T-helper 1 cell (primary cell): ENCODE measurements around the gene PSMD4.
A peak's percentile ranks its signal among the peaks of the same experiment; 100 is the strongest.
"Not testable (repeated sequence)": the region's sequence is repeated elsewhere in the genome, so short reads cannot be mapped to it uniquely, and the experiment has no call there.

Experiments used
- DNase-seq, 5 donors: peaks; one replicate each; pipeline ENCODE4 v3.0.0-alpha.2; 2012 to 2020

PSMD4 gene

GRCh38 chr1:151273924-151274466, 19.5 kb downstream of the PSMD4 start:
- DNase-seq, result no peak

- DNase-seq, result not testable (repeated sequence)
Observed at GRCh38 chr1:151275341-151275740, 20.8 kb downstream of the PSMD4 start.

GRCh38 chr1:151277249-151277648, 22.7 kb downstream of the PSMD4 start:
- DNase-seq, result no peak

DNA sequence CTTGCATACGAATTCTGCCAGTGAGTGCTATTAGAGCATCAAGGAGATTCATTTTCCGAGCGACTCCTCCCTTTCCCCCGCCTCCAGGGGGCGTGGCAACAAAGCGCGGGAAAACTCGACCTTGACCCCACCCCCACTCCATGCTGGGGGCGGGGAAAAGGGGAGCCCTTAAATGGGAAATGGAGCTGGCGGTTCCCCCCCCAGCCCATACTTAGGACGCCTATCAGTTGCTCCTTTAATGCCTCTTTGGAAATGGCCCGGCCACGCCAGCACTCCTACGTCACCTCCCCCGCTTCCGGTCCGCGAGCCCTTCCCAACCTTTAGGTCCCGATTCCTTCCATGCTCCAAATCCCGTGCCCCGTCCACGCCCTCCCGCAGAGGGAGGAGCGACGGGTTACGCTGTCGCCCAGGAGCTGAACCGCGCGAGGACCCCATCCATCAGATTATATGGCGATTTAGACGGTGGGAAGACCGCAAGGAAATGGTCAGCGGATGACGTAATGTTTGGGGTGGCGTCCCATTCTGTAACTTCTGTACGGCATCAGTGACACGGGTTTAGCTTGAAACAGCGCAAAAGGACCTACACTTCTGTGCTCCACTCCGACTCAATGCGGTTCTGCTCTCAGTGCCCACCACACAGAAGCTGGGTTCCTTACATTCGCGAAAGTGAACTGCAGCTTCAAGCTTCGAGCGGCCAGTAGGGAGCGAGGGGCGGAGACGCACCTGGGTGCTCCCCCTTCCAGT, 26.9 kb downstream of the PSMD4 start:
- peak; percentile 84 to 98 (median 89) for DNase-seq

GRCh38 chr1:151281969-151282882, 27.7 kb downstream of the PSMD4 start, which contains the start of gene ZNF687:
Gene ZNF687, plus strand, starts transcription at chr1:151282299. Its CDS starts 3,993 bp downstream, at chr1:151286292.
- DNase-seq, result peak; percentile 96 to 100 (median 97)

DNA sequence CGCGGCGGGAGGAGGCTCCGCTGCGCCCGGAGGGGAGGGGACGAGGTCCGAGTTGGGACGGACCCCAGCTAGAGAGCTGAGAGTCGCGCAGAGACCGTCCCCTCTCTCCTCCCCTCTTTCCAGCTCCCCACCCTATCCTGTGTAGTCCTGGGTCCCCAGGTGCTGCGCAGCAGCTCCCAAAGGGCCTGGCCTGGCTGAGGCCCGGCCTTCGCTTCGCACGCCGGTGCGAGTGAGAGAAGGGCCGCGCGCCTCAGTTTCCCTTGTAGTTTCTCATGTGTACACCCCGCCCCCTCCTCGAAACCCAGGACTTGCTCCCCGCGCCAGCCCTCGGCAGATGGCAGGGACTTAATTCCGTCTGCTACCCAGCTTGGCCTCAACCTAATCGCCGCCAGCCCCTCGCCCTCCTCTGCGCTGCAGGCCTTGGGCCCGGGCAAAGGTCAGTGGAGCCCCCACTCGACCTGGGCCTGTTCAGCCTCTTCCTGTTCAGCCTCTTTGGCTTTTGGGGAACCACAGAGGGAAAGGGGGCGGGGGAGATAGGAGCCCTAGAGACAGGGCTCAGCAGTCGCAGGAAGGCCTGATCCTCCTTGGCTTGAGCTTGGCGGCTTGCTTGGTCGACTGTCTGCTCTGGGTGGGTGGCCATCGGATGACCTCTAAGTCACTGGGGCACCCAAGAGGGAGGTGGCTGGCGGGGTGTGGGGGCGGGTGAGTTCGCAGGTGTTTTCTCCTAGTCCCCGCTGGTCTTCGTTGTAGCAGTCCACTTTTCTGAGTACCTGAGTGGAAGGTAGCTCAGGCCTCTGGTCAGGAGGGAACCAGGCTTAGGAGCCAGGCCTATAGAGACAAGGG, 28.6 kb downstream of the PSMD4 start:
- peak in 2 of 5 donors; percentile 13 to 17 for DNase-seq

- no peak for DNase-seq
Observed at GRCh38 chr1:151284013-151284577, 29.6 kb downstream of the PSMD4 start.

GRCh38 chr1:151286619-151287340, 32.2 kb downstream of the PSMD4 start:
- DNase-seq, result no peak

DNA sequence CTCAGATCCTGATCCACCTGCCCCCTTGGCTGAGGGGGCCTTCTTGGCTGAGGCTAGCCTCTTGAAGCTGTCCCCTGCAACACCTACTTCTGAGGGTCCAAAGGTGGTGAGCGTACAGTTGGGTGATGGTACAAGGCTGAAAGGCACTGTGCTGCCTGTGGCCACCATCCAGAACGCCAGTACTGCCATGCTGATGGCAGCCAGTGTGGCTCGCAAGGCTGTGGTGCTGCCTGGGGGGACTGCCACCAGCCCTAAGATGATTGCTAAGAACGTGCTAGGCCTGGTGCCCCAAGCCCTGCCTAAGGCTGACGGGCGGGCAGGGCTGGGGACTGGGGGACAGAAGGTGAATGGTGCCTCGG, 32.8 kb downstream of the PSMD4 start:
- no peak for DNase-seq

DNA sequence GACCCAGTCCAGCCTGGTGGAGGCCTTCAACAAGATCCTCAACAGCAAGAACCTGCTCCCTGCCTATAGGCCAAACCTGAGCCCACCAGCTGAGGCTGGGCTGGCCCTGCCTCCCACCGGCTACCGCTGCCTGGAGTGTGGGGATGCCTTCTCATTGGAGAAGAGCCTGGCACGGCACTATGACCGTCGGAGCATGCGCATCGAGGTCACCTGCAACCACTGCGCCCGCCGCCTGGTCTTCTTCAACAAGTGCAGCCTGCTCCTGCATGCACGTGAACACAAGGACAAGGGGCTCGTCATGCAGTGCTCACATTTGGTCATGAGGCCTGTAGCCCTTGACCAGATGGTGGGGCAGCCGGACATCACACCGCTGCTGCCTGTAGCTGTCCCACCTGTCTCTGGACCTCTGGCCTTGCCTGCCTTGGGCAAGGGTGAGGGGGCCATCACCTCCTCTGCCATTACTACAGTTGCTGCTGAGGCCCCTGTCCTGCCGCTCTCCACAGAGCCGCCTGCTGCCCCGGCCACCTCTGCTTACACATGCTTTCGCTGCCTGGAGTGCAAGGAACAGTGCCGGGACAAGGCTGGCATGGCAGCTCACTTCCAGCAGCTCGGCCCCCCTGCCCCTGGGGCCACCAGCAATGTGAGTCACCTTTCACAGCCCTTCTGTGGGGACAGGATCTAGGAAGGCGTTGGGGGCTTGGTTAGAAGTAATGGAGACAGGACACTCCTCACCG, 33.4 kb downstream of the PSMD4 start:
- no peak for DNase-seq

- no peak for DNase-seq
Observed at GRCh38 chr1:151288502-151288901, 34.0 kb downstream of the PSMD4 start.

DNA sequence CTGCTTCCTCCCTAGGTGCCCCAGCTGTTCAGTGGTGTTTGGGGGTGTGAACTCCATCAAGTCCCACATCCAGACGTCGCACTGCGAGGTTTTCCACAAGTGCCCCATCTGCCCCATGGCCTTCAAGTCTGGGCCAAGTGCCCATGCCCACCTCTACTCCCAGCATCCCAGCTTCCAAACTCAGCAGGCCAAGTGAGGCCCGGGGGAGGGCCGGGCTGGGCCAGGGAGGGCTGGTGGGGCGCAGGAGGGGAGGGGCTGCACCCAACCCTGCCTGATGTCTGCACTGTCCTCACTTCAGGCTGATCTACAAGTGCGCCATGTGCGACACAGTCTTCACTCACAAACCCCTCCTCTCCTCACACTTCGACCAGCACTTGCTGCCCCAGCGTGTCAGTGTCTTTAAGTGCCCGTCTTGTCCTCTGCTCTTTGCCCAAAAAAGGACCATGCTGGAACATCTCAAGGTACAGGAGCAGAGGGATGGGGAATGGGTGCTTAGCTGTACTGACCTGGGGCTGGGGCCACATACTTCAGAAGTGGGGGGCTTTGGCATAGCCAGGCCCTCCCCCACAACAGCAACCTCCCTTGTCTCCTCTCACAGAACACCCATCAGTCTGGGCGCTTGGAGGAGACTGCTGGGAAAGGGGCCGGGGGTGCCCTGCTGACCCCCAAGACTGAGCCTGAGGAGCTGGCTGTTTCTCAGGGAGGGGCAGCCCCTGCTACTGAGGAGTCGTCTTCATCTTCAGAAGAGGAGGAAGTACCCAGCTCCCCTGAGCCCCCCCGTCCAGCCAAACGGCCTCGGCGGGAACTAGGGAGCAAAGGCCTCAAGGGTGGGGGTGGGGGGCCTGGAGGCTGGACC, 34.8 kb downstream of the PSMD4 start:
- DNase-seq, result no peak

DNA sequence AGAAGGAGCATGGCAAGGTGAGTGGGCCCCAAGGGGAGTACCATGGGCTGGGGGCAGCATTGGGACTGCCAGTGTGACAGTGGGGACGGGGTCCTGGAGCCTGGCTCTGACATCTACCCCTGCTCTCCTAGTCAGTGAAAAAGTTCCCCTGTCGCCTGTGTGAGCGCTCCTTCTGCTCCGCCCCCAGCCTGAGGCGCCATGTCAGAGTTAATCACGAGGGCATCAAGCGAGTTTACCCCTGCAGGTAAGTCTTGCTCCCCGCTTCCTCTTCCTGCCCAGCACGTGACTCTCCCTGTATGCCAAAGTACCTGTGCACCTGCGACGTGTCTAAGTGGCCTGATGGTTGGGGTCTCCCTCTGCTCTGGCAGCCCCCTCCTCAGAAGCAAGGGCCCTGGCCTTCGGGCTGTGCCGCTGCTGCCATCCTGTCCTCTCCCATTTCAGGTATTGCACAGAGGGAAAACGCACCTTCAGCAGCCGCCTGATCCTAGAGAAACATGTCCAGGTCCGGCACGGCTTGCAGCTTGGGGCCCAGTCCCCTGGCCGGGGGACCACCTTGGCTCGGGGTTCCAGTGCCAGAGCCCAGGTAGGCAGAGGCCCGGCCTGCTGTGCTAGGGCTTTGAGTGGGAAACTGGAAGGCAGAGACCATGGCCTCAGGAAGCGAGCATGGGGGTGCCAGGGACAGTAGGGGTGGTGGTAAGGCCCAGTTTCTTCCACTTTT, 35.6 kb downstream of the PSMD4 start:
- no peak for DNase-seq

DNA sequence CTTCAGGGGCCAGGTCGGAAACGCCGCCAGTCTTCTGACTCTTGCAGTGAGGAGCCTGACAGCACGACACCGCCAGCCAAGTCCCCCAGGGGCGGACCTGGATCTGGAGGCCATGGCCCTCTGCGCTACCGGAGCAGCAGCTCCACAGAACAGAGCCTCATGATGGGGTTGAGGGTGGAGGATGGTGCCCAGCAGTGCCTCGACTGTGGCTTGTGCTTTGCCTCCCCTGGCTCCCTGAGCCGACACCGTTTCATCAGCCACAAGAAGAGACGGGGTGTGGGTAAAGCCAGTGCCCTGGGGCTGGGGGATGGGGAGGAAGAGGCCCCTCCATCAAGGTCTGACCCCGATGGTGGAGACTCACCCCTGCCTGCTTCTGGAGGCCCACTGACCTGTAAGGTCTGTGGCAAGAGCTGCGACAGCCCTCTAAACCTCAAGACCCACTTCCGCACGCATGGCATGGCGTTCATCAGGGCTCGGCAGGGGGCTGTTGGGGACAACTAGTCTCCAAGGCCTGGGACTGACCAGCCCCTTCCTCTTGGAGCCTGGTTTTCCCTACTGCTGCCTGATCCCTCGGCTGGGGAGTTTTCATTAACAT, 36.3 kb downstream of the PSMD4 start:
- no peak for DNase-seq

- no peak for DNase-seq
Observed at GRCh38 chr1:151292207-151293030, 37.9 kb downstream of the PSMD4 start.

- DNase-seq, result no peak
Observed at GRCh38 chr1:151293093-151293492, 38.6 kb downstream of the PSMD4 start.

DNA sequence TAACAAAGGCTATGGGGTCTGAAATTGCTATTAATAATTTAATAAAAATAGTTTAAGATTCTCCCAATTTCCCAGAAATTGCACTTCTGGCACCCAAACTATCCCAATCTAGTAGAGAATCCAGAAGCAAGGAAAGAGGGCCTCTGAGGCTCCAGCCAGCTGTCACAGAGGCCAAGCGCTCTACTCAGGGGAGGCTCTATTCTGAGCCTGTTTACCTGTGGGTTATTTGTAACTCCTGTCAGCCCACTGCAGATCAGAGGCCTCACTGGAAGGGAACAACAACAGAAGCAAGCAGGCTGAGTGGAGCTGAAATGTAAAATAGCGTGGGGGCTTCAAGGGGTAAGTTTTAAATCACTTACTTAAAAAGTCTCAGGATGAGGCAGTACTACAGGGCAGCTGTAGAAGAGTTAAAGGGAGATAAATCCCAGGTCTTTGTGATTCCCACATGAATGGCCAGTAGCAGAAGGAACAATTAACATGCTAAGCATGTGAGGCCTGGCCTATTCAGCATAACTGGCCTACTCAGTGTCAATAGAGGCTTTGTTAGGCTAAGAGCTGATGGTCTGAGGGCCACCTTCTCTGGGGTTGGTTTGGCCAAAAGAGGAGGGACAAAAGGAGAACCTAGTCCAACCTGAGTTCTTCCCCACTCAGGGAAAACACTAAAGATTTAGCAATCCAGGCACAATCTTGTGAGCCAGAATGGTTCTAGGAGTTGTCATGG, 40.4 kb downstream of the PSMD4 start:
- no peak for DNase-seq
